NCI-H1417 treated with DMSO at 0.1 percent for 48 hours (cell line): ENCODE results near the gene WNT2B.

Source experiments
- DNase-seq: peaks from one replicate; lab custom pipeline; 2025; lab: John Stamatoyannopoulos, UW

Gene WNT2B

DNA sequence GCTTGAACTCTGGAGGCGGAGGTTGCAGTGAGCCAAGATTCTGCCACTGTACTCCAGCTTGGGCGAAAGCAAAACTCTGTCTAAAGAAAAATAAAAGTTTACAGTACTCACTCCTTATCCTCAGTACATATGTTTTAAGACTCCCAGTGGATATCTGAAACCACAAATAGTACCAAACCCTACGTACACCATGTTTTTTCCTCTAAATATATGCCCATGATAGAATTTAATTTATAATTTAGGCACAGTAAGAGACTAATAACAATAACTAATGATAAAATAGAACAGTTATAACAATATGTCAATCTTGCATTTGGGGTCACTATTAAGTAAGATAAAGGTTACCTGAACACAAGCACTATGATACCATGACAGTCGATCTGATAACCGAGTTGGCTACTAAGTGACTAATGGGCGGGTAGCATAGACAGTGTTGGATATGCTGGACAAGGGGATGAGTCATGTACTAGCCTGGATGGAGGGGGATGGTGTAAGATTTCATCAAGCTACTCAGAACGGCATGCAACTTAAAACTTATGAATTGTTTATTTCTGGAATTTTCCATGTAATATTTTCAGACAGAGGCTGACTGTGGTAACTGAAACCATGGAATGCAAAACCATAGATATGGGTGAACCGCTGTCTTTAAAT, 66.5 kb downstream of the WNT2B start:
- no peak for DNase-seq

DNA sequence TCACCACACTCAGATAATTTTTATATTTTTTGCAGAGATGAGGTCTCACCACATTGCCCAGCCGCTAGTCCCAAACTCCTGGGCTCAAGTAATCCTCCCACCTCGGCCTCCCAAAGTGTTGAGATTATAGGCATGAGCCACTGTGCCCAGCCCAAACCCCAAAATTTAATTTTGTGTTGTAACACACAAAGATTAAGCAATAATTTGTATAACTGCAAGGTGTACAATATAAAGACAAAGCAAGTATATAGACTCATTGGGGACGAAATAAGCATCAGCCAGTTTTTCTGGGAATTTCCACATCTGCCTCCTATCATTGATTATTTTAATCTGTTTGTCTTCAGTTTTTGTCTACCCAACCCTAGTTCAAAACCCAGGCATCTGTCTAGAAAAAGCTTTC, 67.5 kb downstream of the WNT2B start:
- DNase-seq, result no peak
